GM21619 (cell line): ENCODE results near the gene DNAJC19.
"Not testable (repeated sequence)": the region's sequence is repeated elsewhere in the genome, so short reads cannot be mapped to it uniquely, and the experiment has no call there.

Experiments
- ATAC-seq: cut with Tn5 transposase; IDR thresholded peaks from one replicate; pipeline ENCODE4 v1.9.1; 2021; ENCODE audit not compliant: unreplicated experiment

Gene DNAJC19

DNA sequence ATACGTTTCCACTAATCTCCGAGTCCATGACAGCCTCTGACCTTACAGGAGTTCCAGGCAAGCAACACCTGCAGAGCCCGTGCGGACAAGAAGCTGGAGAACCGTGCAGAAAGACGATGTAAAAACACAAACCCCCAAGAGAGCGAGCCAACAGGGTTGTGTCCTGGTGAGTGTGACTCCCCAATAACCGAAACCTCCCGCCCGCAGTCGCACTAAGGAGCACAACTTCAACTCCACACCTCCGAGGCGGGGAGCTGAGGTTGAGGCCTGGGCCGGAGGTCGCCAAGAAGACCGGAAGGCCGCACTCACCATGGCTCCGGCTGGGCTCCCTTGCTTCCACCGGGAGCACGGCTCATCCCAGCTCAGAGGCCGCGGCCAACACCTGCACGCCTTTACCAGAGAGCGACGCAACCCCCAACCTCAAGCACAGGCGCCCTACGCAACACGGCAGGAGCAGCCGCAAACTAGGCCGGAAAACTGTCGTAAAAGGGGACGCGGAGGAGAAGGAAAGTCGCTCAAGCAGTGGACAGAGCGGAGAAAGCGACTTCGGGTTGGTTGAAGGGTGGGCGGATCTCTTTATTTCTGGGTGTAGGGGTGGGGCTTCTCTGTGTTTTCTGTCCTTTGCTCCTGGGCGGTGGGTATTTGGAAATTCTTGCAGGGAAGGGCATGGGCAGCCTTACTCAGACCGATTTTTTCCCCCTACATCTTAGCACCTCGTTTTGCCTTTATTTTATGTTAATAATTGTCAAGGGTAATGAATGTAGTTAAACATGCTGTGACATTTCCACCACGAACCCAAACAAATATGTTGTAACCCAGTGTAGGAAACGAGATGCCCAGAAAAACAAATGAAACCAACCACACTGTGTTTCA, at the start of gene DNAJC19:
TSS of gene DNAJC19 (minus strand) at position 446 of the 873 bp plus-strand sequence. CDS start at position 312, 134 bp downstream.
- peak; percentile 97 for ATAC-seq

DNA sequence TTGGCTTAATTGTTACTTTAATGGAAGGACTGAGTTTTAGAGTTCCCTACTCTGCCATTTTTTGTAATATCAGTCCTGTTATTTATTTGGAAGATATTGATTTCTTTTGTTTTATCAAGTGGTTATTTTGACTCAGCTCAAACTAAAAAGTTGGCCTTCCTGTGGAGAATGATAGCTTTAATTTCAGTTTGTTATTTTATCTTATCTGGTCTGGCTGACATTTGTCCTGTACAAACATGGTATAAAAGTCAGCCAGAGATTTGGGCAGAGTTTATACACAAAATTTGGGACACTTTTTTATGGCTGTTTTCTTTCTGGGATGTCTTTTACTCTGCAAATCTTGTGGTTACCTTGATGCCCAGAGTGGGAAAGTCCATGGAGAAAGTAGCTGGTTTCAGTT, 41.4 kb upstream of the DNAJC19 start:
- no peak for ATAC-seq

DNA sequence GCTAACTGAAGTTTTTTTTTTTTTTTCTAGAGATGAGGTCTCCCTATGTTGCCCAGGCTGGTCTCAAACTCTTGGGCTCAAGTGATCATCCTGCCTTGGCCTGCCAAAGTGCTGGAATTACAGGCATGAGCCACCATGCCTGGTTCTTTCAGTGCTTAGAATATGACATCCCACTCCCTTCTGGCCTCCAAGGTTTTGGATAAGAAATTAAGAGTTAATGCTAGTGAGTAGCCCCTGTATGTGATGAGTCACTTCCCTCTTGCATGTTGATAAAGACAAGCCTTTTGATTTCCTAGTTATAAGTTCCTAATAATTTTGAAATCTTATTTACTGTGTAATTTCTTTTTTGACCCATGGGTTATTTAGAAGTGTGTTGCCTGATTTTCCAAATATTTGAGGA, 35.7 kb upstream of the DNAJC19 start:
- no peak for ATAC-seq

DNA sequence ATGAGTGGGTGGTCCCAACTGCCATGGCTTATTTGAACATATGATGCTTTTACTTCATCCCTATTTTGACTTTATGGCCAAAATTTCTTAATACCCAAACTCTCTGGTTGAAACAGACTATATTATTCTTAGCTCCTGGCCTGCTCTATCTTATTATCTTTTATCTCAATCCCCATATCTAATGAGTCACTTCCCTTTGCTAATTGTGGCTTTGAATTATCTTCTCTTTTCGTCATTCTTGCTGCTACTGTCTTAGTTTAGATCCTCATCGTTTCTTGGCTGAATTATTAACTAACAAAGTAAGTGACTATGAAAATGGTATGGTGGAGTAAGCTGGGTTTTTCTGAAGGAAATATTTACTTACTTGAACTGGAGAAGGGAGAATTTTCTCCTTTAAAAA, 28.2 kb upstream of the DNAJC19 start:
- no peak for ATAC-seq

DNA sequence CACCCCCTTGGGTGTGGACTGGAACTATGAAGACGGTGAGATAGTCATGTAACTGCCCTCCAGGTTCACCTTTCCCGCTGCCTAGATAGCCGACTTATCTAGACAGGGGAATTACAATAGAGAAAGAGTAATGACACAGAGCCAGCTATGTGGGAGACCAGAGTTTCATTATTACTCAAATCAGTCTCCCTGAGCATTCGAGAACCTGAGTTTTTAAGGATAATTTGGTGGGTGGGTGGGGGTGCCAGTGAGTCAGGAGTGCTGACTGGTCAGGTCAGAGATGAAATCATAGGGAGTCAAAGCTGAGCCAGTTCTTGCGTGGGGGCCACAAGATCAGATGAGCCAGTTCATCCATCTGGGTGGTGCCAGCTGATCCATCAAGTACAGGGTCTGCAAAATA, 19.7 kb upstream of the DNAJC19 start:
- no peak for ATAC-seq

DNA sequence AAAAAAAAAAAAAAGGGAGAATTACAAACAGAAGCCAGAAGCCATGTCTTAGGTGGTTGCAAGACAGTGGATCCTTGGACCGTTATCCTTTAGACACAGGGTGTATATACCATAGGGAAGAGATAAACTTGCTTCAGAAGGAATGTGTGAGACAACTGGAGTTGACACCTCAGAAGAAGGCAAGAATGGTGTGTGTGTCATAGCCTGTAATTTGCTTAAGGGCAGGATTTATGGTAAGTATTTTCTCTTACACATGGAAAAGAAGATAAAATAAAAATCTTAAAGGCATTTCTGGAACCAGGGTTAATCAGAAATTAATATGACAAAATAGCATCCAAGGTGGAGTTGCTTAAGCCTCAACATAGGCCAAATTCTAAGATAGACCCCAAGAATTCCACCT, 19.3 kb upstream of the DNAJC19 start:
- ATAC-seq = no peak

DNA sequence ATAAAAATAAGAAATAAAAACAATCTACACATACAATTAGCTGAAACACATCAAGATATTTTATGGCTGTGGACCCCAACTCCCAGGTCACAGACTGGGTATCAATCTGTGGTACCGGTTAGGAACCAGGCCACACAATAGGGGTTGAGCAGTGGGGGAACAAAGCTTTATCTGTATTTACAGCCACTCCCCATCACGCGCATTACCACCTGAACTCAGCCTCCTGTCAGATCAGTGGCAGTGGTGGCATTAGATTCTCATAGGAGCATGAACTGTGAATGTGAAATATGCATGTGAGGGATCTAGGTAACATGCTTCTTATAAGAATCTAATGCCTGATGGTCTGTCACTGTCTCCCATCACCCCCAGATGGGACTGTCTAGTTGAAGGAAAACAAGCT, 17.7 kb upstream of the DNAJC19 start:
- no peak for ATAC-seq

DNA sequence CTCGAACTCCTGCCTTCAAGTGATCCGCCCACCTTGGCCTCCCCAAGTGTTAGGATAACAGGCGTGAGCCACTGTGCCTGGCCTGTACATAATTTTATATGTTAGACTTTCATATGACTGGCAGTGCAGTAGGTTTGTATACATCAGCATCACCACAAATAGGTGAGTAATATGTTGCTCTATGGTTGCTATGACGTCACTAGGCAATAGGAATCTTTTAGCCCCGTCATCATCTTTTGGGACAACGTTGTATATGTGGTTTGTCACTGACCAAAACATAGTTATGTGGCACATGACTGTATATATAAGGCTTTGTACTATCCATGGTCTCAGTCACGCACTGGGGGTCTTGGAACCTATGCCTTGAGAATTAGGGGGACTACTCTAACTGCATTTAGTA, 17.0 kb upstream of the DNAJC19 start:
- no peak for ATAC-seq

DNA sequence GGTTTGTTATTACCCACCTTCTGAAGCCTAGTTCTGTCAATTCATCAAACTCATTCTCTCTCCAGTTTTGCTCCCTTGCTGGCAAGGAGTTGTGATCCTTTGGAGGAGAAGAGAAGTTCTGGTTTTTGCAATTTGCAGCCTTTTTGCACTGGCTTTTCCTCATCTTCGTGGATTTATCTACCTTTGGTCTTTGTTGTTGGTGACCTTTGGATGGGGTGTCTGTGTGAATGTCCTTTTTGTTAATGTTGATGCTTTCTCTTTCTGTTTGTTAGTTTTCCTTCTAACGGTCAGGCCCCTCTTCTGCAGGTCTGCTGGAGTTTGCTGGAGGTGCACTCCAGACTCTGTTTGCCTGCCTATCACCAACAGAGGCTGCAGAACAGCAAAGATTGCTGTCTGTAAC, 13.9 kb upstream of the DNAJC19 start:
- ATAC-seq = not testable (repeated sequence)

DNA sequence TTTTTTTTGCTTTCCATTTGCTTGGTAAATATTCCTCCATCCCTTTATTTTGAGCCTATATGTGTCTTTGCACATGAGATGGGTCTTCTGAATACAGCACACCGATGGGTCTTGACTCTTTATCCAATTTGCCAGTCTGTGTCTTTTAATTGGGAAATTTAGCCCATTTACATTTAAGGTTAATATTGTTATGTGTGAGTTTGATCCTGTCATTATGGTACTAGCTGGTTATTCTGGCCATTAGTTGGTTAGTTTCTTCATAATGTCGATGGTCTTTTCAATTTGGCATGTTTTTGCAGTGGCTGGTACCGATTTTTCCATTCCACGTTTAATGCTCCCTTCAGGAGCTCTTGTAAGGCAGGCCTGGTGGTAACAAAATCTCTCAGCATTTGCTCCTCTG, 12.8 kb upstream of the DNAJC19 start:
- ATAC-seq = not testable (repeated sequence)

DNA sequence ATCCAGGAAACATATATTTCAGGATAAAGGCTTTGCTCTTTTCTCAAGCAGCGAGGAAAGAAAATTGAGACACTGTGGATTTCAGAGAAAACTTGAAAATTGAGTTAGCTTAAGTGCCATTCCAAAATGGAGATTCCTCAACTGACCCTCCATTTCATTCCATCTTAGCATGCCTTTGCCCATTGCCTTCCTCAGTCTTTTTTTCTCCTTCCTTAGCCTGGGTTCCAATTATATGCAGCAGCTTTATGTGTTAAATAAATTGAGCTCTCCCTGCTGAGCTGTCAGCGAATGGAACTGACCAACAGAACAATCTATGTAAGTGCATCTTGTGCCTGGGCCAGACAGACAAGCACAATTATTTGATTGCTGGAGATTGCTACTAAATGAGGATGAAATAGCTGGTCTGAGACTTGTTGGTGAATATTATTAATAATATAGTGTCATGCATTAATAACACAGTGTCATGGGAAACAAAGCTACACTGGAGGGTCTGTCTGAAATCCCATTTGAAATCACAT, 6.9 kb upstream of the DNAJC19 start:
- ATAC-seq = no peak

DNA sequence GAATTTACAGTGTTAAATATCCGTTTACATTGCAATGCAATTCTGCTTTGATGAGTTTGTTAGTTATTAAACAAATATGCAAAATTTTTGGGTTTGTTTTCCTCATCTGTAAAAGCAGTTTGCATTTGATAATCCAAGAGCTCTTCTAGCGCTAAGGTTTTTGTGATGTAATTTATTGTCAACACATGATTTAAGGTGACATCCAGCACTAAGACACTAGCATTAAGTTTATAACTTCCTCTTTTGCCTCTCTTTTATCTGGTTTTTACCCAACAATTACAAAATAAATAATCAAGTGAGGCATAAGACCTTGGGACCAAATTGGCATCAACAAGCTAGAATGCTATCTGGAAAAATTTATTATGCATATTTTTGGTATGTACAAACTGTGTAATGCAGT, 969 bp upstream of the DNAJC19 start:
- no peak for ATAC-seq

DNA sequence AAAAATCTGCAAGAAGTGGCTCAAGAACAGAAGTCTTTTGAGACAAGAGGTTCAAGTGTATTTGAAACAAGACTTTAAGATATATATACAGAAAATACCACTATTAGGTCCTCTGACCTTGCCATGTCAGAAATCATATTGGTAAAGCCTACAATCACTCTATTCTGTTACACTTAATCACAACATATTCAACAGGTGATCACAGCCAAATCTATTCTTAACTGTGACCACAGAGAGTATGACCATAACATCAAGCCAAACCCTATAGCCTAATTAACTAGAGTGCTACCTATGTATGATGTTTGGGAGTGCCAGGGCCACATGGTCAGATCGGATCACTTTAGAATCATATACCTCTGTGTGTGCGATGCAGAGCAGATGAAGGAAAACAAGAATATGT, 2.2 kb downstream of the DNAJC19 start:
- ATAC-seq = no peak

DNA sequence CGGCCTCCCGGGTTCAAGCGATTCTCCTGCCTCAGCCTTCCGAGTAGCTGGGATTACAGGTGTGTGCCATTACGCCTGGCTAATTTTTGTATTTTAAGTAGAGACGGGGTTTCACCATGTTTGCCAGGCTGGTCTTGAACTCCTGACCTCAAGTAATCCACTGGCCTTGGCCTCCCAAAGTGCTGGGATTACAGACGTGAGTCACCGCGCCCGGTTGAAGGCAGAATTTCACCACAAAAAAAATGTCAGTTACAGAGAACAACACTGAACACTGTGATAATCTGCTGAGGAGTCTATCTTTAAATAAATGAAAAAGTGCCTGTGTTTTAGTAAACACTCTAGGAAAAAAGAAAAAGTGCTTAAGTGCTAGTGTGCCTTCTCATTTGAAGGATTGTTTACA, 3.2 kb downstream of the DNAJC19 start:
- ATAC-seq = not testable (repeated sequence)

DNA sequence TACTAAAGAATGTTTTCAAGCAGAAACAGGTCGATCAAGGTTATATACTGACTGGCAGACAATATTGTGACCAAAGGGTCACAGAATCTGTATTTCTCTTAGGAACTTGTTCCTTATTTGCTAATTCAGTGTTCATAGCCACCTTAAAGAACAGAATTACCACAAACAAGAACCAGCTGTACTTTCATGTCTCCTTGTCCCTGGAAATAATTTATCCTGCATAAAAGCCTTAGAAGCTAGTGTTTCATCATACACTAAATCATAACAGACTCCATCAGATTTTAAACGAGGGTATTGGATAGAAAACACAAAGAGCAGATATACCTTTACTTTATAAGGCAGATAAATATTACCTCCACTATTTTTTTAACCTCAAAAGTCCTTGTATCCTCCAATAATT, 6.4 kb downstream of the DNAJC19 start:
- no peak for ATAC-seq

DNA sequence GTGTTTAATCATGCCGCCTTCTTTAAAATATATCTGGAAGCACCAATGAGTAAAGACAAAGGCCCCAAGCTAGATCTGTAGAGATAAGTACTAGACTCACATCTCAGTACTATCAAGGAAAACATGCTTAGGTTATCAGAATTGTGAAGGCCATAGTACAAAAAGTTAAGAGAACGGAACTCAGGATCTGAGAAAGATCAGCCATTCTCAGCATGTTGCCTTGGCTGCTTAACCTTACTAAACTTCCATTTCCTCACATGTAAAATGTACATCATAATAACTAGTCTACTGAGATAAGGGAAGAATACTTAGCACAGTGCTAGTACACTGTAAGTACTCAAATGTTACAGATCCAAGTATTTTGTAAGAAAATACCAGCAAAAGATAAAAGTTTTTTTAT, 7.6 kb downstream of the DNAJC19 start:
- no peak for ATAC-seq

DNA sequence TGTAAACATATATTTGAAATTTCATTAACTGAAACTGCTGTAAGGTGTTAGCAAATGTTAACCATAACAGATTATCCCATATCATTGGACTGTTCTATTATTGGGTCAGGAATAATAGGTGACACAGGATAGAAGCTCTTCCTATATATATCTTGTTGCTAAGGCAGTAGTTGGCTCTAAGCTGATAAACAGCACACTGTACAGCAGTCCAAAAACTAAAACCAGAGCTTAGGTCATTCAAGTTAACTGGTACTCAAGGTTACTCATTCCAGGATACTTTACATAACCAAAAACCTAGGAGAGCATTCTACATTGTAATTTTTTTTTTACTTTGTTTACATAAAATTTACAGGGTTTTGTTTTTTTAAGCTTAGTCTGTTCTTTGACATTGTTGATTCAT, 8.9 kb downstream of the DNAJC19 start:
- ATAC-seq = no peak

DNA sequence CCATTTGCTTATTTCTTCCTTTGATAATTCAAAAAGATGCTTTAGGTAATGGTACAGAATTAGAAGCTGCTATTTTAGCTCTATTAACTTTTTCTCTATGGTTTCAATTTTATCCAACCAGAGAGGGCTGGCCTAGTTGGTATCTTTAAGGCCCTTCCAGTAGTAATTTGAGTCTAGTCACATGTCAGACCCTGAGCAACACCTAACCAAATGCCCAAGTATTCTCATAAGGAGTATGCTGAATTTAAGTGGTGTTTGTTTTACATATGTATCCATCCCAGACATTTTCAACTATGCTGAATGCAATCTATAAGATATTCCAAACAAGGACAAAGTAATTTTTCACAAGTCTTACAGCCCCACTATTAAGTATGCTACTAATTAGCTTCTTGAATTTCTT, 9.6 kb downstream of the DNAJC19 start:
- ATAC-seq = no peak

DNA sequence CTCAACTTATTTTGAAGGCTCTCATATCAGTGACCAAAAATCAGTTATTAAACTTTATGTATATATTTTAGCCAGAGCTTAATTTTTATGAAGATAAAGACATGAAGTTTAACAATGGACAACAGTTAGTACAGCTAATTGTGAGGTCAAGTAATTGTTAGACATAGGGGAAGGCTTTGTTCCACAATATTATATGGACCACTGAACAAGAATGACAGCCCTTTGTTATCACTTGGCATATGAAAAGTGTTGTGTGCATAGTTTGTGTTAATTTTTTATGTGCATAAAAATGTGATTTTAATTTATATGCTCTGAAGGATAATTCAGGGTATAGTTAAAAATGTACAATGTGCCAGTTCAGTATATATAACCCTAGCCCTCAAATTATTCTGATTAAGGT, 12.0 kb downstream of the DNAJC19 start:
- no peak for ATAC-seq

DNA sequence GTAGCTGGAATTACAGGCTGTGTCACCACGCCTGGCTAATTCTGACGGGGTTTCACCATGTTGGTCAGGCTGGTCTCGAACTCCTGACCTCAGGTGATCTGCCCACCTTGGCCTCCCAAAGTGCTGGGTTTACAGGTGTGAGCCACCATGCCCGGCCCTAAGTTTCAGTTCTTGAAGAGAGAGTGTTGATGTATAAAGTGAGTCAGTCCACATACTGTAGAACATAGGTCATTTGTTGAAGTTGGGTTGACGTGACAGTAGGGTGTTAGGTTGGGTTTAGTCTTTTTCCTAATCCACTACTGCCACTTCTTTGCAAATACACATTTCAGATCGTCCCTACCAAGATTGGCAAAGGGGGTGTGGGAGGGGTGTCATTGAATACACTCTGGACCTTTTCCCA, 15.2 kb downstream of the DNAJC19 start:
- ATAC-seq = no peak

DNA sequence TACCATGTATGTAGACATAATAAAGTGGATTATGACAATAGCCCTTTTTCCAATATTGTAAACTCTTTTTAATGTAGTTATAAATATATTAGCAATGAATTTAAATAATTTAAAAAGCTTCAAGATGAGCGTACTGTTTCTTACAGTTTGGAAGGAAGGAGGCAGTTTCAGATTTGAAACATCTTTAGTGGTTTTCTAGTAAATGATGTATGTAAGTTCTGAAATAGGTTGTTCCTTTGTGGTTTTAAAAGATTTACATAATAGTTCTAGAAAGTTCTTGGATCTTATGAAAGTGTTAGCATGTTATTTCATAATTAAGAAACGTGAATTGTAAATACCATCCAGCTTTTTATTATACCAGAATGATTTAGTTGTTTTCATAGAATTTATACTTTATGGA, 16.0 kb downstream of the DNAJC19 start:
- peak; percentile 65 for ATAC-seq

DNA sequence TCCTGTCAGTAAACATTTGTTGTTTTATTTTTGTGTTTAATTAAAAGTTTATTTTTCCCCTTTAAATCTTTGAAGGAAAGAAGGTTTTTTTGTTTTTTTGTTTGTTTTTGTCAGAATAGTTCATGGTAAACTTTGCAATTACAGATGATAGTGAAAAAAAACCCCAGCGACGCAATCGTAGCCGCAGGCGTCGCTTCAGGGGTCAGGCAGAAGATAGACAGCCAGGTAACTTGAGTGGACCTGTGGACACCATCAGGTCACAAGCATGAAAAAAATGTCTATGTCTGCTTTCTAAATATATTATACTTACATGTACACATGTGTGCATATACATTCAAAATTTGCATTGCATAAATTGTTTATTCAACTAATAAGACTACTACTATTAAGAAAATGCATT, 18.6 kb downstream of the DNAJC19 start:
- no peak for ATAC-seq

DNA sequence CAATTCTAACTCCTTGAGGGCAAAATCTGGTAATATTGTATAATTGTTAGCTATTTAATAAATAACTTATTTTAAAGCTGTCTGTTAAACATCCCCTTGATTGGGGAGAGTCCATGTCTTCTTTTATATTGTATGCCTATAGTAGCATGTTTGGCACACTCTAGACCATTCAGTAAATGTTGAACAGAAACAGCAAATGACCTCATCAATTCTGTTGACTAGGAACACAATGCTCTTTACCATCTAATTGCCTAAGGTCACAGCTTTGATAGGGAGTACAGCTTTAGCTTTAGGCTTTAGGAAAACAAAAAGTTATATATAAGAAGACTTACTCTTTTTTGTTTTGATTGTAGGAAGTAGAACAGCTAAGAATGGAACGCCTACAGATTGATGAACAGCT, 27.0 kb downstream of the DNAJC19 start:
- ATAC-seq = no peak
